Right lobe of liver (tissue), 6 donors: ENCODE data around the gene SH3RF3. TPM values are rescaled to one million over a fixed set of nuclear protein-coding genes. Genes with fewer than 3 reads are reported as not detected.

ENCODE experiments used
- ATAC-seq, 4 donors: fragments of 200-7000 bp; cut with Tn5 transposase; one replicate each; pipeline ENCODE4 v1.9.1; 2020; ENCODE audit warnings: mild to moderate bottlenecking in 4 of 4, moderate library complexity in 4 of 4
- DNase-seq, 3 donors: peaks; one replicate each; pipeline ENCODE4 v3.0.0-alpha.2; 2020
- H3K27ac ChIP-seq, 3 donors: fragments of 200-600 bp; one replicate each; pipeline ENCODE4 v1.8.0; 2022
- H3K27me3 ChIP-seq, 2 donors: fragments of 200-600 bp; one replicate each; pipeline ENCODE4 v1.8.0; 2022
- H3K36me3 ChIP-seq, 4 donors: fragments of 200-600 bp; sonication (generic) in 1 of 4; one replicate each; pipeline versions ENCODE4 v1.5.1 to v1.8.0; 2017 to 2022; ENCODE audit warnings: control low read depth in 1 of 4
- H3K4me1 ChIP-seq, 4 donors: fragments of 200-600 bp; sonication (generic) in 1 of 4; one replicate each; pipeline versions ENCODE4 v1.5.1 to v1.8.0; 2017 to 2022; ENCODE audit warnings: control low read depth in 1 of 4
- H3K4me3 ChIP-seq, 3 donors: fragments of 200-600 bp; one replicate each; pipeline ENCODE4 v1.8.0; 2022
- H3K9me3 ChIP-seq, 4 donors: fragments of 200-600 bp; sonication (generic) in 1 of 4; one replicate each; pipeline versions ENCODE4 v1.5.1 to v1.8.0; 2017 to 2022; ENCODE audit warnings: control low read depth in 1 of 4
- CTCF ChIP-seq, 4 donors: fragments of 200-600 bp in 3 of 4; fragments of 450-650 bp in 1 of 4; IDR thresholded peaks; one replicate each; pipeline versions ENCODE4 v1.5.1 to v1.8.0; 2016 to 2022; ENCODE audit warnings: antibody characterized with exemption in 4 of 4, mild to moderate bottlenecking in 2 of 4
- POLR2A ChIP-seq: fragments of 450-650 bp; IDR thresholded peaks from one replicate; pipeline ENCODE4 v1.6.1; 2017; ENCODE audit warnings: antibody characterized with exemption, mild to moderate bottlenecking
- WGBS: methylation state at CpG from one replicate; pipeline ENCODE4 v1.1.6; 2018; ENCODE audit warnings: low coverage, low lambda C conversion rate; ENCODE audit not compliant: insufficient coverage; ENCODE audit errors: missing lambda C conversion rate; 5-methylcytosine and 5-hydroxymethylcytosine counted together
- intact Hi-C, 2 donors: fragments of 100-400 bp; cut with DNase I; formaldehyde crosslinking; loops; one replicate each; pipeline versions ENCODE4 v1.11.2 to v1.14.1; 2022
- total RNA-seq, 6 experiments: library from RNA; depleted of rRNA in 2 of 6; stranded (reverse); fragments of >200 nt in 2 of 6; fragmentation: NEBNext Ultra II Directional in 3 of 6; extraction: Animal tissue kit (Norgen Biotek cat#: 25700) in 3 of 6; gene quantifications; one replicate each; pipeline versions ENCODE4 v1.1.0 to v1.2.4, GENCODE V29; 2016 to 2023
- donor health status: DM: no; HTN: yes; CAD: no.
- donor health status: DM: no; HTN: no; CAD: no.
- donor health status: DM: no; HTN: no; CAD: no.
- donor health status: DM: no; HTN: yes; CAD: no.
- donor health status: DM: no; HTN: yes; CAD: no.

The SH3RF3 gene
- total RNA-seq, 6 experiments from 2014 or later: 0.68 to 1.6 (median 1.2) TPM

GRCh38 chr2:109300582-109300981, 171.6 kb downstream of the SH3RF3 start:
- H3K36me3 ChIP-seq: no peaks in the 10 kb centered on the region
- no peaks in the 10 kb centered on the region for H3K9me3 ChIP-seq
- DNase-seq: no peak
- WGBS: 26% methylated on average over 2 of the region's 3 CpGs
- intact Hi-C loops: no loop called here
- H3K4me3 ChIP-seq: no peak overlapping the region
- ATAC-seq: no peak
- TF ChIP-seq CTCF (IDR thresholded peaks at IDR 0.05) (no peak), POLR2A (no peak)
- no peaks in the 10 kb centered on the region for H3K4me1 ChIP-seq
- no peaks in the 10 kb centered on the region for H3K27me3 ChIP-seq
- H3K27ac ChIP-seq: no peak overlapping the region

GRCh38 chr2:109301746-109302145, 172.7 kb downstream of the SH3RF3 start:
- H3K27me3 ChIP-seq: no peaks in the 10 kb centered on the region
- no peaks in the 10 kb centered on the region for H3K4me1 ChIP-seq
- intact Hi-C loops: no loop called here
- no peak overlapping the region for H3K27ac ChIP-seq
- no peak for DNase-seq
- no peak for TF ChIP-seq CTCF (IDR thresholded peaks at IDR 0.05)
- no peak for TF ChIP-seq POLR2A
- ATAC-seq: no peak
- no peaks in the 10 kb centered on the region for H3K36me3 ChIP-seq
- 84% methylated on average over 6 of the region's 6 CpGs for WGBS
- no peaks in the 10 kb centered on the region for H3K9me3 ChIP-seq
- no peak overlapping the region for H3K4me3 ChIP-seq

GRCh38 chr2:109302319-109302718, 173.3 kb downstream of the SH3RF3 start:
- DNase-seq (no peak), ATAC-seq (no peak)
- Histone ChIP-seq H3K4me1 (no peaks in the 10 kb centered on the region), H3K4me3 (no peak overlapping the region), H3K9me3 (no peaks in the 10 kb centered on the region), H3K36me3 (no peaks in the 10 kb centered on the region), H3K27ac (no peak overlapping the region), H3K27me3 (no peaks in the 10 kb centered on the region)
- TF ChIP-seq CTCF (IDR thresholded peaks at IDR 0.05): no peak
- TF ChIP-seq POLR2A: no peak
- intact Hi-C loops: no loop called here
- WGBS: no CpG with 5 or more reads among the region's 6 CpGs

GRCh38 chr2:109304242-109304641, 175.2 kb downstream of the SH3RF3 start:
- Histone ChIP-seq H3K4me3 (no peak overlapping the region), H3K36me3 (no peaks in the 10 kb centered on the region), H3K4me1 (no peaks in the 10 kb centered on the region), H3K27ac (no peak overlapping the region), H3K27me3 (no peaks in the 10 kb centered on the region), H3K9me3 (no peaks in the 10 kb centered on the region)
- ATAC-seq (no peak), DNase-seq (no peak)
- intact Hi-C loops: no loop called here
- TF ChIP-seq POLR2A (no peak), CTCF (IDR thresholded peaks at IDR 0.05) (no peak)
- 61% methylated on average over 5 of the region's 5 CpGs for WGBS
